ENCODE results near the gene MTERF4.

- TF ChIP-seq CTCF (IDR thresholded peaks at IDR 0.05) (no peak), POLR2A (IDR thresholded peaks at IDR 0.05) (no peak)
These were observed 10.9 kb downstream of the MTERF4 start for GRCh38 chr2:241091201-241091600.
